ENCODE measurements around the gene SEC31B.

SEC31B gene

GRCh38 chr10:100554902-100555301 is 35.2 kb upstream of the SEC31B start:
- TF ChIP-seq YY1 (IDR thresholded peaks at IDR 0.05; ENCODE audit: low read depth) (no peak), TEAD4 (IDR thresholded peaks at IDR 0.05) (no peak), MAX (IDR thresholded peaks at IDR 0.05) (no peak), CREB1 (IDR thresholded peaks at IDR 0.05; ENCODE audit: low read depth) (no peak), TAF1 (IDR thresholded peaks at IDR 0.05; ENCODE audit: low read depth) (no peak), EP300 (IDR thresholded peaks at IDR 0.05; ENCODE audit: borderline replicate concordance) (no peak), USF1 (IDR thresholded peaks at IDR 0.05) (no peak), FOXM1 (IDR thresholded peaks at IDR 0.05; ENCODE audit: borderline replicate concordance, low read depth) (no peak), ZBTB7A (IDR thresholded peaks at IDR 0.05; ENCODE audit: low read depth) (no peak), NFIC (IDR thresholded peaks at IDR 0.05) (no peak), CEBPB (IDR thresholded peaks at IDR 0.05) (no peak), RAD21 (IDR thresholded peaks at IDR 0.05; ENCODE audit: low read depth) (no peak), EGR1 (IDR thresholded peaks at IDR 0.05) (no peak), TCF12 (IDR thresholded peaks at IDR 0.05; ENCODE audit: low read depth) (no peak), REST (IDR thresholded peaks at IDR 0.05; ENCODE audit: low read depth) (no peak)

GRCh38 chr10:100553929-100554328 is 34.3 kb upstream of the SEC31B start:
- TF ChIP-seq NFIC (IDR thresholded peaks at IDR 0.05) (no peak), FOXM1 (IDR thresholded peaks at IDR 0.05; ENCODE audit: borderline replicate concordance, low read depth) (no peak), EP300 (IDR thresholded peaks at IDR 0.05; ENCODE audit: borderline replicate concordance) (no peak), CEBPB (IDR thresholded peaks at IDR 0.05) (no peak), TEAD4 (IDR thresholded peaks at IDR 0.05) (no peak), EGR1 (IDR thresholded peaks at IDR 0.05) (no peak), CREB1 (IDR thresholded peaks at IDR 0.05; ENCODE audit: low read depth) (no peak), REST (IDR thresholded peaks at IDR 0.05; ENCODE audit: low read depth) (no peak), USF1 (IDR thresholded peaks at IDR 0.05) (no peak), RAD21 (IDR thresholded peaks at IDR 0.05; ENCODE audit: low read depth) (no peak), ZBTB7A (IDR thresholded peaks at IDR 0.05; ENCODE audit: low read depth) (no peak), MAX (IDR thresholded peaks at IDR 0.05) (no peak), TCF12 (IDR thresholded peaks at IDR 0.05; ENCODE audit: low read depth) (no peak), TAF1 (IDR thresholded peaks at IDR 0.05; ENCODE audit: low read depth) (no peak)

GRCh38 chr10:100551738-100552137 is 32.1 kb upstream of the SEC31B start:
- TF ChIP-seq EGR1 (IDR thresholded peaks at IDR 0.05), result no peak
- TF ChIP-seq TEAD4 (IDR thresholded peaks at IDR 0.05), result no peak

- TF ChIP-seq EGR1 (IDR thresholded peaks at IDR 0.05) (no peak), RAD21 (IDR thresholded peaks at IDR 0.05; ENCODE audit: low read depth) (no peak), REST (IDR thresholded peaks at IDR 0.05; ENCODE audit: low read depth) (no peak), TCF12 (IDR thresholded peaks at IDR 0.05; ENCODE audit: low read depth) (no peak), USF1 (IDR thresholded peaks at IDR 0.05) (no peak), FOXM1 (IDR thresholded peaks at IDR 0.05; ENCODE audit: borderline replicate concordance, low read depth) (no peak), YY1 (IDR thresholded peaks at IDR 0.05; ENCODE audit: low read depth) (no peak), CEBPB (IDR thresholded peaks at IDR 0.05) (no peak), MAX (IDR thresholded peaks at IDR 0.05) (no peak)
Observed at GRCh38 chr10:100551196-100551595, 31.5 kb upstream of the SEC31B start.

All from Ishikawa (cell line).